GM21825 (cell line): ENCODE data around the gene OR8B12.

Experiments used
- ATAC-seq: cut with Tn5 transposase; IDR thresholded peaks from one replicate; pipeline ENCODE4 v1.9.1; 2021; ENCODE audit warnings: mild to moderate bottlenecking, moderate library complexity; ENCODE audit not compliant: unreplicated experiment

The OR8B12 gene, protein sequence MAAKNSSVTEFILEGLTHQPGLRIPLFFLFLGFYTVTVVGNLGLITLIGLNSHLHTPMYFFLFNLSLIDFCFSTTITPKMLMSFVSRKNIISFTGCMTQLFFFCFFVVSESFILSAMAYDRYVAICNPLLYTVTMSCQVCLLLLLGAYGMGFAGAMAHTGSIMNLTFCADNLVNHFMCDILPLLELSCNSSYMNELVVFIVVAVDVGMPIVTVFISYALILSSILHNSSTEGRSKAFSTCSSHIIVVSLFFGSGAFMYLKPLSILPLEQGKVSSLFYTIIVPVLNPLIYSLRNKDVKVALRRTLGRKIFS

DNA sequence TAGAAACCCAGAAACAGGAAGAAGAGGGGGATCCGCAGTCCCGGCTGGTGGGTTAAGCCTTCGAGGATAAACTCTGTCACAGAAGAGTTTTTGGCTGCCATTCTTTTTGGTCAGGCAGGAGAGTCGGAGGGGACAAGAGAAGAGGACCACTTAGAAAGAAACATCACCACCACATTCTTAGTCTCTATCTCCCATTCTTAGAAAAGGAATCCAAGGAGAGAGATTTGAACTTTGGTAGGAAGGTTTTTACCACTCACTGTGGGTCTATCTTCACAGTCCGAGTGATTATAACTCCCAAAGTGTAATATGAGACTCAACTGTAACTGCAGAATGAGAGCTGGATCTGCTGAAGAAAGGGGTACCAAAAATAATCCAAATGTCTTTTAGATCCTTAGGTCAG lies at the start of gene OR8B12:
Gene OR8B12 (minus strand): TSS at position 101 of the 400 bp plus-strand sequence. CDS start 0 bp downstream, at position 101.
- no peak for ATAC-seq

DNA sequence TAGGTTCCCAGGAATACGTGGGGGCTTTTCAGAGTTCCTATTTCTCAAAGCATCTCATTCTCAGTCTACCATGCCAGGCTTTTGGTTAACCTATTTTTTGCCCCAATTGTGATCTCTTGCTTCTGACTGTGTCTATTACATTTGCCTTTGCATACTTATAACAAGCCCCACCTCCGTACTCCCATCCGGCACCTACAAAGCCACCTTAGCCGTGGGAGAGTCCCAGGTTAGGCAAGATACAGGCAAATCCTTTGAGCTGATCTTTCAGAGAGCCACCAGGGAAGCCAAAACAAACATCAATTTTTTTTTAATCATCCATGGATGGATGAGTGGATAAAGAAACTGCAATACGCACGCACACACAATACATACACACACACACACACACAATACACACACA lies 49.2 kb upstream of the OR8B12 start:
- no peak for ATAC-seq

DNA sequence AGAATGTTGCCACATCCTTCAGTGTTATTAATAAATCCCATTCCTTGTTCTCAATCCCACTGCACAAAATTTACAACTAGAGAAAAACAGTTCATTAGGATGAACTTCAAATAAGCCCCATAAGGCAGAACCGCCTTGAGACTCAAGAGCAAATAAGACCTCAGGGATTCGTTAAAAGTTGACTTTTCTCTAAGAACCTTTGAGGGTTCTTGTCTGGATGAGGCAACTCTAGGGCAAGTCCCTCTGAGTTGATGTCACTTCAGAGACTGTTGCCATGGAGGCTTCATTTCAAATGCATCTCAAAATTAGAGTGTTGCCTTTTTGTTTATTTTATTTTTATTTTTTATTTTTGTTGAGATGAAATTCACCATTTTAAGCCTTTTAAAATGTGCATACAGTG lies 48.0 kb upstream of the OR8B12 start:
- no peak for ATAC-seq

DNA sequence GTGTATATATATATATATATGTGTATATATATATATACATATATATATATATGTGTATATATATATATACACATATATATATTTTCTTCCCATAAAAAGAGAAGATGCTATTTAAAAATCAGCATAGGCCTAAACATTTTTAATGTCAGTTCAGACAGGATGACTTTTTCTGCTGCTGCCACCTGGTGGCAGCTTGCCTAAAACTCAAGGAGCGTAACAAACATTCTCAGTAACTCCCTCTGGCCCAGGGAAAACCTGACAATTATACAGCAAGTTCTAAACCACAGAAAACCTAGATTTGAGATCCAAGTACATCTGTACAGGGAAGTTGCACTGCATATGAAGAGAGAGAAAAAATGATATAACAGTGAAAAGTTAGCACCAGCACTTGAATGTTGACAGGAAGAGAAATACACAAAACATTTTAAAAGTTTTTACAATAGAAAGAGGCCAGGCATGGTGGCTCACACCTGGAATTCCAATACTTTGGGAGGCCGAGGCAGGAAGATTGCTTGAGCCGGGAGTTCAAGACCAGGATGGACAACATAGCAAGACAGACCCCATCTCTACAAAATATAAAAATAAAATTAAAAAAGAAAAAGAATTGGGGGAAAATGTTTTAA lies 42.9 kb upstream of the OR8B12 start:
- no peak for ATAC-seq

DNA sequence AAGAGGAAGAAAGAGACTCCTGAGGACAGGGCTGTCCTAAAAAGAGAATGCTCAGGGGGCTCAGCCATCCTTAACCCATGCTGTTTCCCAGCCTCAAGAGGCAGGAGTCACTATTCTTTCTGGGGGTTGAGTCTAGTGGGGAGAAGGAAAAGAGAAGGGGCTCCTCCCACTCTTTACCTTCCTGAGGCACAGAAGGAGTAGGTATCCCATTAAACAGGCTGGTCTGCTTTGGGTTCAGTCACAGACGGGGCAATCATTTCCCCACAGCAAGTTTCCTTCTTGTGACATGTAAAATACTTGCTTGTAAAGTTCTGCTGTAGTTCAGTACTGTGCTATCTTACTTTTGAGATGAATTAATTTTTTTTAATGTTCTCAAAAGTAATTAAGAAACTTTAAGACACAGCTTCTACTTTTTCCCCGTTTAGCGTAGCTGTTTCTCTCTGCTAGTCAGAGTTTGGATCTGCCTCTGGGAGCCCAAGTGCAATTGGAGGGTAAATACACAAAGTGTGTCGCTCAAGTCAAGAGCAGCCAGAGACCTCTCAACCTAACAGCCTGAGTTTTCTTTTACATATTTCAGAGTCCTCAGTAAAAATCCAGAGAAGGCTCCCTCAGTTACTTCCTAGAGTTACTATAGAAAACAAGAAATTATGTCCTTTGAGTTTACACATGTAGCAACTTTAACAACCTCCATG lies 41.4 kb upstream of the OR8B12 start:
- ATAC-seq, result no peak

DNA sequence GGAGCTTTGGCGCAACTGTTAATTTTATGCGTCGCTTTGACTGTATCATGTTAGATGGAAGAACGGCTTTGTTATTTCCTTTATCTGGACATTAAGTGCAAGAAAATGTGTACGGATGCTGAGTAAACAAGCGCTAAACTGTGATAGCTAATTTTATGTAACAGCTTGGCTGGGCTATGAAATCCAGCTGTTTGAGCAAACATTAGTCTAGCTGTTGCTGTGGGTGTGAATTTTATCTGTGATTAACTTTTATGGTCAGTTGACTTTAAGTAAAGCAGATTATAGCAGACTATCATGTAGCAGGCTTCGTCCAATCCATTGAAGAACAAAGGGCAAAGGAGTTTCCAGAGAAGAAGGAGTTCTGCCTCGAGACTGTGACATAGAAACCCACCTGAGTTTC lies 40.3 kb upstream of the OR8B12 start:
- no peak for ATAC-seq

DNA sequence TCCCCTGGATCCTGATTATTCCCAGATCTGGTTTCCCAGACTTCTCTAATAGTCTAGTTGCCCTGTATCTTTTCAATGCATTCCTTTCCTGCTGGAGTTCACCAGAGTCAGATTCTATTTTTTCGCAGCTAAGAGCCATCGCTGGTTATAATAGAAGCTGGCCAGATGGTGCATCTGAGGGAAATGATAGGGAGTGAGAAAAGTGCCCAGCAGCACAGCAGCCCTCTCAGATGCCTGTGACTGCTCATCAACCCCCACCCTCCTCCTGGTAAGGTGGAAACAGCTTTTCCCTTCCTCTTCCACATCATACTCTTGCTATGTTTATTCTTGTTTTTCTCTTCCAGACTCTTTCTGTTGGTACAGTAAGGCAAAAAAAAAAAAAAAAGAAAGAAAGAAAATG lies 39.1 kb upstream of the OR8B12 start:
- no peak for ATAC-seq

DNA sequence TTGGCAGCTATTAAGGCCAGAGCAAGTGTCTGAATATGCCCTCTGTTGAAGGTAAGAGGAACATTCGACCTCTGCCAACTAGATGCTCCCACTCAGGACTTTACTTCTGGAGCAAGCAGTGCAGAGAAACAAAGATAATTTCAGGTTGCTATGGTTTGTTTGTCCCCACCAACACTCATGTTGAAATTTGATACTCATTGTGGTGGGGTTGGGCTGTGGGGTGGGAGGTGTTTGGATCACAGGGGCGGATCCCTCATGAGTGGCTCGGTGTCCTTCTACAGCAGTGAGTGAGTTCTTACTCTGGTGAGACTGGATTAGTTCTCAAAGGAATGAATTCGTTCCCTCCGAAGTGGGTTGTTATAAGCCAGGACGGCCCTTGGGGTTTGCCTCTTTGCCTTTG lies 38.4 kb upstream of the OR8B12 start:
- no peak for ATAC-seq

DNA sequence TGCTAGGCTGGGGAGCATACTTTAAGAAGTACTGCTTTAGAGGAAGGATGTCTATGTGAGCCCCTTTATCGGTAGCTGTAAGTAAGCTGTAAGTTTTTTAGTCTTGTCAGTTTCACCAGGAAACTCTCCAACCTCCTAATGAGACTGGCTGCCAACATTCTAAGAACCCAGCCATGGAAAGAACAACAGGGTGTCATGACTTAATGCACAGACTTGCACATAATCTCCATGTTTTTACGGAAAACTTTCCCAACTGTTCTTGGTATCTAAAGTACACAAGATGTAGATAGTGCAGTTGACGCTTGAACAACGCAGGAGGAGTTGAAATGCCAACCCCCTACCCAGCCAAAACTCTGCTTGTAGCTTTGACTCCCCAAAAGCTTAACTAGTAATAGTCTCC lies 35.3 kb upstream of the OR8B12 start:
- no peak for ATAC-seq

DNA sequence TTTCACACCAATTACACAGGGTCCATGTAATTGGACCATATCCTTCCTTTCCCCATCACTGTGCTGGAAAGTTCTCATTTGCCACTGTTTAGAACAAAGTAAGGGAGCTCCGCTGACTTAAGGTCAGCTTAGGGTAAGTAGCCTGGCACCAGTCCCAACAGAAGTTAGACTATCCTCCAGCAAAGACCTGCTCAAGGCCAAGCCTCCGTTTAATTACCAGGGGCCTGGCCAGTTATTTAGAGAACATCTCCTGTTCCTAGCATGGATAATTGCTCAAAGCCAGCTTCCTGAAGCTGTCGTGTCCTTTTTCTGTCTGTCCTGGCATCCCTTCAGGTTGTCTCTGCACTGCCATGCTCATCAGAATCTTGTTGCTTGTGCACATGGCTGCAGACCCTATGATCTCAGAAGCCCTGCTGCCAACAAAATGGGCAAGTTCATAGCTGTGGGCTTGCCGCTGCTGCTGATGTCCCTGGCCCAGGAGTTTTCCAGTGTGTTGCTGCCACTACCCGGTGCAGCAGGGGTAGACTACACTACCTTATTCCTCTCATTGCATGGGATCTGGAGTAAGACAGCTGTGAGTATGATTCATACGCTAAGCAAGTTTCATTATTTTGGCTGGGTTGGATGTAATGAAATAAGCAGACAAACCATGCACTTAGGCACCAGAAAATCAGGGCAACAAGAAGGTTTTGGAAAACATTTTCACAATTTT lies 34.4 kb upstream of the OR8B12 start:
- ATAC-seq, result no peak

DNA sequence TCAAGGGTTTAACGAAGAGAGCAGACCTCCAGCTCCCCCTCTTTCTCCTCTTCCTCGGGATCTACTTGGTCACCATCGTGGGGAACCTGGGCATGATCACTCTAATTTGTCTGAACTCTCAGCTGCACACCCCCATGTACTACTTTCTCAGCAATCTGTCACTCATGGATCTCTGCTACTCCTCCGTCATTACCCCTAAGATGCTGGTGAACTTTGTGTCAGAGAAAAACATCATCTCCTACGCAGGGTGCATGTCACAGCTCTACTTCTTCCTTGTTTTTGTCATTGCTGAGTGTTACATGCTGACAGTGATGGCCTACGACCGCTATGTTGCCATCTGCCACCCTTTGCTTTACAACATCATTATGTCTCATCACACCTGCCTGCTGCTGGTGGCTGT lies 26.7 kb upstream of the OR8B12 start:
- no peak for ATAC-seq

DNA sequence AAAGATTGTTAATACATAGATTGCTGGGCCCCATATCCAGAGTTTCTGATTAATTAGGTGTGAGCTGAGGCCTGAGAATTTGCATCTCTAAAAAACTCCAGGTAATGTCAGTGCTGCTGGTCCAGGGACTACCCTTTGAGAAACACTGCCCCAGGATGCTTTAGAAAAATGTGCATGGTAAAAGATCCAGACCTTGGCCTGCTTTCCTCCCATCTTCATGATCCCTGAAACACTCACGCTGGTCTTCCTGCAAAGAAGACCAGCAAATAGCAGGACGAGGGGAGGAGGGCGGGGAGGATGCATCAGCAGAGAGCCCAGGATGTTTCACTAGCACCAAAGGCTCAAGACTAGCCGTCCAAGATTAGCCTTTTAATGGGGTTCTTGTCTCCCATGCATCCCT lies 26.2 kb upstream of the OR8B12 start, which contains the start of gene OR8A1:
Gene OR8A1 (plus strand): TSS at position 301 of the 400 bp plus-strand sequence. CDS start 123 bp downstream, outside the sequence.
- no peak for ATAC-seq

DNA sequence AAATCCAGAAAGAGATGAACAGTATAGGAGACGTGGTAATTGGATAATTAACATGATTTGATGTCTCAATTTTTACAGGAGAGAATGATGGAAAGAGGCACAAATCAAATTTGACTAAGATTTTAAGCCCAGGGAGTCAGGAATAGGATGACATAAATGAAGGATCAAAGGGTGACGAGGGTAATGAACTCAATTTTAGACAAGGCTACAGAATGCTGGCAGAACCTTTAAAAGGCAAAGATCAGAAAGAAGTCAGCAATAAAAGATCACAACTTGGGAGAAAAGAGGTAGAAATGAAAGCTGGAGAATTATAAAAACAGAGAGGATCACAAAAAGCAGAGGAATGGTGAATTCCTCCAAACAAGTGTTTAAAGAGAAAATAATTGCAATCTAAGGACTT lies 13.4 kb upstream of the OR8B12 start:
- ATAC-seq, result no peak

DNA sequence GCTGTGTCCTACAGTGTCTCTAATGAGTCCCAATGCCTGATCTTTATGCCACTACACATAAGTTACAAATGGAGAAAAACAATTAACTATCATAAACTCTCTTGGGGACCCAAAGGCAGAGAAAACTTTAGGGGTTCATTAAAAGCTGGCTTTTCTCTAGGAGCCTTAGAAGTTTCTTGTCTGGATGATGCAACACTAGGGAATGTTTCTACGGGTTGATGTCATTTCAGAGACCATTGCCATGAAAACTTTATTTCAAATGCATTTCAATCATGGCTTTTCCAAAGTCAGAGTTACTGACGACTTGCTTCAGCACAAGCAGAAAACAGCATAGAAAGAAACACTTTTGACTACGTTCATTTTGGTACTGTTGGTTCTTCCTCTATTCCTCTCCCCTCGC lies 8.5 kb upstream of the OR8B12 start:
- no peak for ATAC-seq

DNA sequence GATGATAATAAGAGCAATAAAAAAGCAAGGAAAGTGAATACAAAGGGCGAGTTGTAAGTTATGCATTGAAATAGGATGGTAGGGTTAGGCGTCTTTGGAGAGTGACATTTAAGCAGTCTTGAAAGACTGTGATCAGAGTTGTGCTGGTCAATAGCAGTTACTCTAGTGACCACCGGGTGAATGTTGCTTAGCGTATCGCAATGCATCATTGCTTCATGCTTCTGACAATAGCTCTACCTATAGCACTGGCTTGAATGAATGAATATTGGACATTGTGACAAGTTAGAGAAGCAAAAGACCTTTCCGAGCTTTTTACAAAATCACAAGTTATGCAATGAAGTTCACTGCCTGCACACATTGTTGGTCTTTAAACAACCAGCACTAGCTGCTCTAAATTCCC lies 7.7 kb upstream of the OR8B12 start:
- no peak for ATAC-seq

DNA sequence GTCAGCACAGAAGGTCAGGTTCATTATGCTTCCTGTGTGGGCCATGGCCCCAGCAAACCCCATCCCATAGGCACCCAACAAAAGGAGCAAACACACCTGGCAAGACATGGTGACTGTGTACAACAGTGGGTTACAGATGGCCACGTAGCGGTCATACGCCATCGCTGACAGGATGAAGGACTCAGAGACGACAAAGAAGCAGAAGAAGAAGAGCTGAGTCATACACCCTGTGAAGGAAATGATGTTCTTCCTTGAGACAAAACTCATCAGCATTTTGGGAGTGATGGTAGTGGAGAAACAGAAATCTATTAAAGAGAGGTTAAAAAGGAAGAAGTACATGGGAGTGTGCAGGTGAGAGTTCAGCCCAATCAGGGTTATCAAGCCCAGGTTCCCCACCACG lies 309 bp downstream of the OR8B12 start:
- ATAC-seq, result no peak

DNA sequence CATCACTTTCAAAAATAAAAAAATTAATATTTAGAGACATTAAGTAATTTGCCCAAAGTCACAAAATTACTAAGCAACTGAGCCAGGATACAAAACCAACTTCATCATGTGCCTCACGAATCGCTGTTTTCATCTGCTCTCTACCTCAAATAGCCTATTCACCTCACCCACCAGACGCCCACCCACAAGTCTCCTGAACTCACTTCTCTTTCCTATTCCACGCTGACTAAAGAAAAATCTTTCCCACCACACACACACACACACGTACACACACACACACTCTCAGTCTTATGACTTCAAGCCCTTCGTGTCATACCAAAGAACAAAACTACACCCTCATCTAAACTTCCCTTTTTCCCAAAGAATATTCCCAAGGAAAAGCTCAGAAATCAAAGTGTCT lies 2.2 kb downstream of the OR8B12 start:
- ATAC-seq, result no peak

DNA sequence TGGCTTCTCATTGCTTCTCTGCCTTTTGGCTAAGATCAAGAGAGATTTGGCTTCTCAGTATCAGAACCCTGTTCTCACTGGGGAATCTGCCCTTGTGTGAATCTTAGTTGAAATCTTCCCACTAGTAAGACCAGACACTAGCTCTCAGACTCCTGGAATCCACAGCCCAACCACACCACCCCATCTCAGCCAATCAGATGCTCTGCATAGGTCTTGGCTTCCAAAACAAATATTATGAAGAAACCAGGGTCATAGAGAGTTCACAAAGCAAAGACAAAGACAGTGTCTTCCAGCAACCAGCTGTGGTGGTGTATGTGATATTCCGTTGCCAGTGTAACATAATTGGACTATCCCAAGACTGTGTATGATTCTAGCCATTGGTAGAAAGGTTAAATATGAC lies 5.4 kb downstream of the OR8B12 start:
- no peak for ATAC-seq

DNA sequence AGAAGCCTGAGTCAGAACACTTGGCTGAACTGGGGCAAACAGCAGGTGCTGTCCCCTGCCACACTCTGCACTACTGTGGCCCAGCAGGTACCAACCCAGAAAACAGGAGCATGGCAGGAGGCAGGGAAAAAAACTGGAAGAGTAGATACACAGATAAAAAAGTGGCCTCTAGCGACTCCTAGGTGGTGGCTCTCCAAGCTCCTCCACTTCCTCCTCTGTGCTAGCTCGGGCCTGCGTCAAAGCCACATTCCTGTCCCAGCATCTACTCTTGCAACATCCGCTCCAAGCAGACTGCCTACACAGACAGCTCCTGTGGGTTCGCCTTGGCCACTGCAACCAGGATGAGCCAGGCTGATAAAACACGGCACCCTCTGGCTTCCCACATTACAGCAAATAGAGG lies 6.9 kb downstream of the OR8B12 start:
- ATAC-seq, result no peak

DNA sequence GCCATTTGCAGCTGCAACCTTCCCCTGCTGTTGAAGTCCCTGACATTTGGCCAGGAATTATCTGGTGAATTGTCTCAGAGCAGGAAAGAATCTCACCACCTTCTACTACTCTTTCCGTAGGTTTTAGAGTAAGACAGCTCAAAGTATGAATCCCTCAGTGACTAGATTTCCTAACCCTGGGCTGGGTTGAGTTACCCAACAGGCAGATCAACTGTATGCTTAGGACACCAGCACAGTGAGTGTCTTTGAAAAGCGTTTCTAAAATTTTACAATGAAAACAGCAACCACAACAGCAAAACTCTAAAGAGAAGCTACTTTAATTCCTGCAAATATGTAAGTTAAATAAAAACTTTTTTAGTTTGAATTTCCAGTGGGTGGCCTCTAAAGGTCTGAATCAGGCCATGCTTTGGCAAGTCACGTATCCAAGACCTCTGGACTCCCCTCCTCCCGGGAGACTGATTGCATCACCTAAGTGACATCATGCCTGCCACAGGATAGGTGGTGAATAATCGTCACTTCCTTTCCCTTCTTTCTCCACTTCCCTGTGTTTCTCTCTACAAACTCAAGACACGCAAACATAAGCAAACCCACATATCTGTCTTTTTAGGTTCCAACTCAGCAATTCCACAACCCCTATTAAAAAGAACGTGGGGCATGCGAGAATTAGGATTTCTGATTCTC lies 7.8 kb downstream of the OR8B12 start:
- no peak for ATAC-seq

DNA sequence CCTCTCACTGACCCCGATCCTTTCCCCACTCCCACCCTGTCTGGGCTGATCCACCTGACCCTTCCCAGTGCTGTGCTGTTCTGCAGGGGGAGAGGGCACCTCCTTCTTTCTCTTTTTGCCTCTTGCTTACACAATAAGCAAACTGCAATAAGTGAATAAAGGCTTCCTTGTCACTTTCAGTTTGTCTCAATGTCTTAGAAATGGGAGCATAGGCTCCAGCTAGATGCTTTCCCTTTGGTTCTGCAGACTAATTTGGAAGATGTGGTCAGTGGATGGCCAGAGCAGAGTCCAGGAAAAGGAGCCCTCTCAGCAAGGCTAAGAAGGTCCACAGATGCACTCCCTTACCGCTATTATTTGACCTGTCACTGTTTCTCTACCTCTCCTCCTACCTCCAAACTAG lies 9.4 kb downstream of the OR8B12 start:
- ATAC-seq, result no peak
